OCI-LY3 (cell line): ENCODE results near the gene PDIK1L.

Experiments used
- H2AFZ ChIP-seq: fragments of 200-600, 300-600 bp; shearing (Covaris generic); 2 replicates; pipeline ENCODE4 v1.6.0; 2014; ENCODE audit warnings: antibody characterized with exemption, low read depth, low read length
- H3K27ac ChIP-seq: fragments of 200-600, 300-600 bp; sonication (generic); 2 replicates; pipeline ENCODE4 v1.5.1; 2014; ENCODE audit warnings: mild to moderate bottlenecking, low read length, moderate library complexity, mixed read lengths
- H3K27me3 ChIP-seq: fragments of 200-600, 300-600 bp; sonication (generic); 2 replicates; pipeline ENCODE4 v1.6.1; 2014; ENCODE audit warnings: low read depth, low read length, mixed read lengths
- H3K36me3 ChIP-seq: fragments of 200-600, 300-600 bp; sonication (generic); replicated peaks from 2 replicates; pipeline ENCODE3; 2014; ENCODE audit warnings: low read depth, low read length, mixed read lengths
- H3K4me1 ChIP-seq: fragments of 300-600, 200-600 bp; sonication (generic); 2 replicates; pipeline ENCODE4 v1.6.1; 2014; ENCODE audit warnings: low read length, mixed read lengths
- H3K4me2 ChIP-seq: fragments of 200-600, 300-600 bp; sonication (generic); 2 replicates; pipeline ENCODE4 v1.6.1; 2014; ENCODE audit warnings: low read length, mixed read lengths
- H3K4me3 ChIP-seq: fragments of 300-600, 200-600 bp; sonication (generic); 2 replicates; pipeline ENCODE4 v1.5.1; 2014; ENCODE audit warnings: antibody characterized with exemption, mild to moderate bottlenecking, low read length, moderate library complexity
- H3K79me2 ChIP-seq: fragments of 300-600, 200-600 bp; shearing (Covaris generic); 2 replicates; pipeline ENCODE4 v1.6.1; 2014; ENCODE audit warnings: mild to moderate bottlenecking, low read length, mixed read lengths
- H3K9ac ChIP-seq: fragments of 300-600, 200-600 bp; shearing (Covaris generic); 2 replicates; pipeline ENCODE4 v1.6.0; 2014; ENCODE audit warnings: mild to moderate bottlenecking, low read length, moderate library complexity
- H3K9me3 ChIP-seq: fragments of 200-600, 300-600 bp; shearing (Covaris generic); 2 replicates; pipeline ENCODE4 v1.6.1; 2014; ENCODE audit warnings: low read length, mixed read lengths; ENCODE audit not compliant: insufficient read depth
- H4K20me1 ChIP-seq: fragments of 200-600, 300-600 bp; sonication (generic); 2 replicates; pipeline ENCODE4 v1.6.1; 2016; ENCODE audit warnings: low read length, mixed read lengths; ENCODE audit not compliant: insufficient read depth
- CTCF ChIP-seq: fragments of 200-600, 300-600 bp; sonication (generic); IDR thresholded peaks from 2 replicates; pipeline ENCODE4 v1.5.1; 2014; ENCODE audit warnings: antibody characterized with exemption, low read length, low read depth
- EZH2phosphoT487 ChIP-seq: fragments of 200-600 bp; shearing (Covaris generic); IDR thresholded peaks from 2 replicates; pipeline ENCODE4 v1.6.1; 2018; ENCODE audit warnings: antibody characterized with exemption, mixed run types, low read depth

The PDIK1L gene

GRCh38 chr1:26109229-26110164 is 2.1 kb upstream of the PDIK1L start:
- H4K20me1 ChIP-seq, result no peaks in the 10 kb centered on the region
- H3K79me2 ChIP-seq, result peaks cover 19% of the 10 kb centered on the region
- H3K4me3 ChIP-seq, result peak overlapping the region; percentile 85; the same call in 1 of the 2 replicates
- H3K27ac ChIP-seq, result no peak overlapping the region
- H2AFZ ChIP-seq, result no peak overlapping the region
- H3K36me3 ChIP-seq, result no peaks in the 10 kb centered on the region
- H3K27me3 ChIP-seq, result no peaks in the 10 kb centered on the region
- H3K9me3 ChIP-seq, result no peaks in the 10 kb centered on the region
- H3K9ac ChIP-seq, result no peak overlapping the region
- no peak for TF ChIP-seq CTCF
- H3K4me1 ChIP-seq, result peaks cover 11% of the 10 kb centered on the region
- H3K4me2 ChIP-seq, result peak overlapping the region; percentile 86

- TF ChIP-seq CTCF, result no peak
- no peak for TF ChIP-seq EZH2phosphoT487
- Histone ChIP-seq H2AFZ (peak overlapping the region; percentile 79; the same call in 1 of the 2 replicates), H3K27ac (peak overlapping the region; percentile 56), H3K4me1 (peaks cover 11% of the 10 kb centered on the region), H3K4me3 (peak overlapping the region; percentile 85), H4K20me1 (no peaks in the 10 kb centered on the region), H3K79me2 (peaks cover 19% of the 10 kb centered on the region), H3K36me3 (no peaks in the 10 kb centered on the region), H3K9me3 (no peaks in the 10 kb centered on the region), H3K4me2 (peak overlapping the region; percentile 86), H3K9ac (peak overlapping the region; percentile 88), H3K27me3 (no peaks in the 10 kb centered on the region)
Observed at GRCh38 chr1:26110731-26111529, 694 bp upstream of the PDIK1L start.

GRCh38 chr1:26112407-26112775 is 767 bp downstream of the PDIK1L start:
- Histone ChIP-seq H3K9me3 (no peaks in the 10 kb centered on the region), H3K9ac (peak overlapping the region; percentile 95), H3K4me2 (peak overlapping the region; percentile 86), H3K27ac (peak overlapping the region; percentile 47; the same call in 1 of the 2 replicates), H3K4me3 (peak overlapping the region; percentile 85), H4K20me1 (no peaks in the 10 kb centered on the region), H3K27me3 (no peaks in the 10 kb centered on the region), H2AFZ (peak overlapping the region; percentile 93; the same call in 1 of the 2 replicates), H3K4me1 (peaks cover 11% of the 10 kb centered on the region), H3K36me3 (no peaks in the 10 kb centered on the region), H3K79me2 (peaks cover 19% of the 10 kb centered on the region)
- TF ChIP-seq CTCF, result no peak
- TF ChIP-seq EZH2phosphoT487, result no peak
